Erythroblast (primary cell): ENCODE results near the gene CPNE9.

ENCODE experiments used
- GATA1 ChIP-seq: IDR thresholded peaks from 2 replicates; pipeline ENCODE4 v1.6.1; 2011; ENCODE audit warnings: low read depth, mild to moderate bottlenecking, control low read depth, low read length, moderate library complexity
- POLR2A ChIP-seq: IDR thresholded peaks from 2 replicates; pipeline ENCODE4 v1.6.1; 2011; ENCODE audit warnings: mild to moderate bottlenecking, low read length

DNA sequence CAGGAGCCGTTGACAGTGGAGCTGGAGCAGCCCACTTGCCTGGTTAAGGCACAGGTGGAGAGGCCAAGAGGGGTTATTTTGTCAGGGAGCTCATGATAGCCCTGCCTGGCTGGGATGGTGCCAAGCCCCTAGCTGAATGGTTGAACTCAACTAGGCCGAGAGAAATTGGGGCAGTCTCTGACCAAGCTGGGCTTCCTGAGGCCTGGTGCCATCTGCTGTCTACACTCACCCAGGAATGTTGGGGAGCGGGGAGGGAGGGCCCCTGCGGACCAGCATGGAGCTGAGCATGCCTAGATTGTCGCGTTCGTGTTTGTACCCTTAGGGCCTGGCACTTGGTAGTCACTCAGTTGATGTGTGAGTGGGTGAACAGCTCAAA is 29.1 kb downstream of the CPNE9 start:
- no peak for TF ChIP-seq POLR2A
- no peak for TF ChIP-seq GATA1
